ENCODE results near the gene SLC6A3.
A peak's percentile ranks its signal among the peaks of the same experiment; 100 is the strongest.
"Not testable (repeated sequence)": the region's sequence is repeated elsewhere in the genome, so short reads cannot be mapped to it uniquely, and the experiment has no call there.

Gene SLC6A3

DNA sequence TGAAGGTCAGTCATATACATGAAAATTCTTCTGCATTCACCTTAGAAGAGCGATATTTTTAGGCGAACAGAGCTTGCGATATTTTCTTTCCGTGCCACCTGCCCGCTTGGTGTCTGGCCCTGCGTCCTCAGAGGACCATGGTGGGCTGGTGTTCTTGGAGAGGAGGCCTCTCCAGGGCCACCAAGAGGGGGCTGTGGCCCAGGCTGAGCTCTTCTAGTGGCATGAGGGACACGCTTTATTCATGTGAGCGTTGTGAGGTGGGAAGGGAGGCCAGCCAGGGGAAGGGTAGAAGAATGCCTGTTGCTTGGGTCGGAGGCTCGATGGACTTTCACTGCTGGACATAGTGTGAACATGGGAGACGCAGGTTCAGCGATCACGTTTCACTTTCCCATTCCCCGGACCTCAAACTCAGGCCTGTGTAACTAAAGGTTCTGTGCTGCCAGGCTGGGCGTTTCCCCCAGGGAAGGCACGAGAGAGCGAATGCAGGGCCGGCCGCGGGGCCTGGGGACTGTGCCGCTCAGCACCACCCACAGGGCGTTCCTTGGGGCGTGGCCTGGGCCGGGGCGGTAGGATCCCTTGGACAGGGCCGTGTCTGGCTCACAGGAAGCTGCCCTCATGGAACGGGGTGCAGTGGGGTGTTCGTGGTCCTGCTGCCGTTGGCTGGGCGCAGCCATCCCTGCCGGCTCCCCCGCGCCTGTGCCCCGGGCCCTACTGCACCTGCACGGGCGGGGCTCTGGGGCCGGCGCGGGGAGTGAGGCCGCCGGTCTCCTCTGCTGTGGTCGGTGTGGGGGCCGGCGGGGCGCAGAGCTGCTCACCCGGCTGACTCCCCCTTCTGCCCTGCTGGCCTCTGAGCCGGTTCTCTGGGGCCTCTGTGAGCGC lies 59.6 kb downstream of the SLC6A3 start:
- DNase-seq = peak; percentile 56

- DNase-seq = no peak
Observed at GRCh38 chr5:1384521-1384920, 60.7 kb downstream of the SLC6A3 start.

- no peak for DNase-seq
Observed at GRCh38 chr5:1383886-1384401, 61.3 kb downstream of the SLC6A3 start.

DNA sequence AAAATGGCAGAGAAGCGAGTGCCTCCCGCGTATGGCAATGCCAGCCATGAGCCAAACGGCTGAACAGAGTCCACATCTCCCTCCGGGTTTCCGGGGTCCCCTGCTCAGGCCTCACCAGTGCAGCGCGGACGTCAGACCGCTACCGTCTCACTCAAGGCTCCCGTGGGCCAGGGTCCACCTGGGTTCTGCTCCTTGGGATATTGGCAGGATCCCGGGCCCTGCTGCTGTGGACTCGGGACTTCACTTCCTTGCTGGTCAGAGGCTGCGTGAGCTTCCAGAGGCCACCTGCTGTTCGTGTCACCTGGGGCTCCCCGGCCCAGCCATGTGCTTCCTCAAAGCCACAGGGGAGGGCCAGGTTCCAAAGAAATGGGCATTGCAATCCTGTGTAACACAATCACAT lies 61.9 kb downstream of the SLC6A3 start:
- no peak for DNase-seq

GRCh38 chr5:1382248-1382700 lies 63.0 kb downstream of the SLC6A3 start:
- DNase-seq = no peak

DNA sequence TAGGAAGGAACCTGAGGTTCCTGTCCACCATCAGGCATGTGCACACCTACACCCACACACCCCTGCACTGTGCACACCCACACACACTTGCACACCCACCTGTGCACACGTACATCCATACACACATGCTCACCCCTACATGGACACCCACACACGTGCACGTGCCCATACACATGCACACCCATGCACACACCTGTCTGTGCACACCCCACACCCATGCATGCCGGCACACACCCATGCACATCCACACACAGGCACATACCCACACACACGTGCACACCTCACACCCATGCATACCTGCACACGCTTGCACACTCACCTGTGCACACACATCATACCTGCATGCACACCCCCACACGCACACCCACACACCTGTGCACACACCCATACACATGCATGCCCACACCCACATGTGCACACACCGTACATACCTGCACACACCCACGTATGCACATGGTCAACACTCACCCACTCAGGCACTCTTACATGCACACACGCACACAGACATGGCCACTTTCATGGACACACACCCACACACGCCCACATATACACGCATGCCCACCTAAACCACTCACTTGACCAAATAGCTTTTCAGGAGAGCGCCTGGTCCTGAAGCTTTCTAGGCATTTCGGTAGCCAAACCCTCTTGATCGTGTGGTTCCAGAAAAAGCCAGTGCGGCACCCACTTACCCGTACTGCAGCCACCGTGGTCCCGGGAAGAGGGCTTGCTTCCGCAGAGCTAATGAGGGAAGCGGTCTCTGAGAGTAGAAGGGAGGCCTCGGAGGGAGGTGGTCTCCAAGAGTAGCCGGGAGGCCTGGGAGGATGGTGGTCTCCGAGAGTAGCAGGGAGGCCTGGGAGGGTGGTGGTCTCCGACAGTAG lies 63.6 kb downstream of the SLC6A3 start:
- no peak for DNase-seq

DNA sequence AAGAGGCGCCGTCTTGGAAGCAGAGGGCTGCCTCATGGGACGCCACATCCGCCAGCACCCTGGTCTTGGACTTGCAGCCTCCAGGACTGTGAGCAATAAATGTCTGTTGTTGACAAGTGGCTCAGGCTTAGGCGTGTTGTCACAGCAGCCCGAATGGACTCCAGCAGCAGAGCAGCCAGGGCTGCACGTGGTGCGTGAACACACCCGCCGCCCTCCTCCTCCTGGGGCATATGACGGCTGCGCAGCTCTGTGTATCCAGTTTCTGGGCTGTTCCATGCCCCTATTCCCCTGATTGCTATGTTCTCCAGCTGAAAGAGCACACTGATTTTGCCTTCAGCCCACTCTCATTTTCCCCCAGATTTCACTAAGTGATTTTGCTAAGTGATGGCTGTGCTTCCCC lies 64.3 kb downstream of the SLC6A3 start:
- no peak for DNase-seq

- DNase-seq = peak; percentile 27
Observed at GRCh38 chr5:1380011-1380817, 65.0 kb downstream of the SLC6A3 start.

DNA sequence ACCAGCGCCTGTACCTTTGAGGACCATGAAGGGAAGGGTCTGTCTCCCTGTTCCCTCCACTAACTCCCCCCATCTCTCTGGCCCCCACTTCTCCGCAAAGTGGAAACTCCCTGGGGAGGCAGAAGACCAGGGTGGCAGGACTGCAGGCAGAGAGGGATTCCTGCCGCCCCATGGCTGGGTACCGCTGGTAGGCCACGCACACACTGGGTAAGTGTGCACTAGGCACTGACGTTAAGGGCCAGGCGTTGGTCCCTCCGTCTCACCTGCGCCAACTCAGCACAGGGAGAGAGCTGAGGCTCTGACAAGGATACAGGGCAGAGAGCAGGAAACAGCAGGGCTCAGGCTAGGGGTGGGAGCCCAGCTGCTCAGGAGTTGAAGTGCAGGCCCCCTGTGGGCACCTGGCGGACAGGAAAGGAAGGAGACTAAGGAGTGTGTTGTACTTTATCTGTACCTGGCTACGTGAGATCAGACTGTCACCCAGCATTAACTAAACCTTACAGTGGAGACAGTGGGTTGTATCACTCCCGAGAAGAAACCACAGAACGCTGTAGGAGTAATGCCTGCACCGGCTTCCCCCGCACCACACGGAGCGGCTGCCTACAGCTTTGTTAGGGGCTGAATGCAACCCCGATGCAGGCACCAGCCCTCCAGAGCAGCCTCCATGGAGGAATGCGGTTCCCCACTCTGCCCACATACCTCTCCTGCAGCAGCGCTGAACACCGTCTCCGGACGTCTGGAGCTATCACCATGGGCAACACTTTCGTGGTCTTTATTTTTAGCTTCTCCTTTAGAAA lies 66.2 kb downstream of the SLC6A3 start:
- DNase-seq = no peak

GRCh38 chr5:1378096-1378495 lies 67.1 kb downstream of the SLC6A3 start:
- no peak for DNase-seq

DNA sequence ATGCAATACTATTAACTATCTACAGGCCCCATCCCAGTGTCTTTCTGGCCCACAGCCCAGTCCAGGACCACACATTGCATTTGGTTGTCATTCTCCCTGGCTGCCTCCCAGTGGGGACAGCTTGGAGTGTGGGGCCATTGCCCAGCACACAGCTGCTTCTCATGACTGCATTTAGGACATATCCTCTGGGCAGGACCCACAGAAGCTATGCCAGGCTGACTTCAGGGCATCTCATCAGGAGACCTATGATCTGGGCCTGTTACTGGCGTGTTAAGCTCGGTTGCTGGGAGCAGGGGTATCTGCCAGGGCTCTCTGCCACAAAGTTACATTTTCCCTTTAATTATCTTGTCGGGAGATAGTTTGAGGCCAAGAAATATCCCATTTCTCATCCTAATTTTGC lies 68.3 kb downstream of the SLC6A3 start:
- no peak for DNase-seq

DNA sequence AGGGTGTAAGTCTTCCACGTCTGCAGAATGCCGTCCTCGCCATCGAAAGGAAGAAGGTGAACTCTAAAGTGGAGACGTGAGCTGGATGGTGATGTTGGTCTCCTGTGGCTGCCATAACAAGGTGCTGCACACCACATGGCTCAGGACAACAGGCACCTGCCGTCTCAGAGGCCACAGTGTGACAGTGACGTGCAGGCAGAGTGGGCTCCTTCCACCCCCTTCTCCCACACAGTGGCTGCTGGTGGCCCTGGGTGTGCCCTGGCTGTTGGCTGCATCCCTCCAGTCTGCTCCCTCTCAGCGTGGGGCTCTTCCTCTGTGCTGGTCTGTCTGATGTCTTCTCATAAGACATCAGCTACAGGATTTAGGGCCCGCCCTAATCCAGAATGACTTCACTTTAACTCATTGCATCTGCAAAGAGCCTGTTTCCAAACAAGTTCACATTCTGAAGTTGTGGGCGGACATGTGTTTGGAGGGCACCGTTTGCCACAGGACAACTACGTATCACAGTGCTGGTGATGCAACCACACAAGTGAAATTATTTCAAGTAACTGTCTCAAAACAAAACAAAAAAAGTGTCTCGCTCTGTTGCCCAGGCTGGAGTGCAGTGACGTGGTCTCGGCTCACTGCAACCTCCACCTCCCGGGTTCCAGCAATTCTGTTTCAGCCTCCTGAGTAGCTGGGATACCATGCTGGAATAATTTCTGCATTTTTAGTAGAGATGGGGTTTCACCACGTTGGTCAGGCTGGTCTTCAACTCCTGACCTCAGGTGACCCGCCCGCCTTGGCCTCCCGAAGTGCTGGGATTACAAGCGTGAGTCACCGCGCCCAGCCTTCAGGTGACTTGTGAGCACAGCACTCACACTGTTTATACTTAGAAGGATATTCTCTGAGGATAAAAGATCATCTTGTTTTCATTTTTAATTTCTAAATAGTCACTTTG lies 69.1 kb downstream of the SLC6A3 start:
- no peak for DNase-seq

GRCh38 chr5:1374679-1375055 lies 70.6 kb downstream of the SLC6A3 start:
- DNase-seq = no peak

GRCh38 chr5:1374030-1374678 lies 71.1 kb downstream of the SLC6A3 start:
- no peak for DNase-seq

- not testable (repeated sequence) for DNase-seq
Observed at GRCh38 chr5:1371972-1372342, 73.3 kb downstream of the SLC6A3 start.

- DNase-seq = no peak
Observed at GRCh38 chr5:1371218-1371971, 73.8 kb downstream of the SLC6A3 start.

DNA sequence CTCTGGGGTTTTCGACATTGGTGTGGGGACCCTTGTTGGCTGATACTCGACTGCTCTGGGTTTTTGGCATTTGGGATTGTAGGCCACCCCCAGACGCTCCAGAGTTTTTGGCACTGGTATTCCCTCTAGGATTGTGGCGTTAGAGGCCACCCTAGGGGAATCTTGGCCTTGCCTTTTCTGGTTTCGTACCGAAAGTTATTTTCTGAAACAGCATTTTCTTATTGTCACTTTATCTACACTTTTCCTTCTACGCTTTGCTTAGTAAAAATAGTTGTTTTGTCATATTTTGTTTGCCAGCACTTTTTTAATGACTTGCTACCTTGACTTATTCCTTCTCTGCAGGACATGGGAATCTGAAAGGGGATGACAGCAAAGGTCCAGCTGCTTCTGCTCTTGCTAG lies 75.2 kb downstream of the SLC6A3 start:
- no peak for DNase-seq

- no peak for DNase-seq
Observed at GRCh38 chr5:1368756-1369155, 76.5 kb downstream of the SLC6A3 start.

- no peak for DNase-seq
Observed at GRCh38 chr5:1368236-1368635, 77.0 kb downstream of the SLC6A3 start.

DNA sequence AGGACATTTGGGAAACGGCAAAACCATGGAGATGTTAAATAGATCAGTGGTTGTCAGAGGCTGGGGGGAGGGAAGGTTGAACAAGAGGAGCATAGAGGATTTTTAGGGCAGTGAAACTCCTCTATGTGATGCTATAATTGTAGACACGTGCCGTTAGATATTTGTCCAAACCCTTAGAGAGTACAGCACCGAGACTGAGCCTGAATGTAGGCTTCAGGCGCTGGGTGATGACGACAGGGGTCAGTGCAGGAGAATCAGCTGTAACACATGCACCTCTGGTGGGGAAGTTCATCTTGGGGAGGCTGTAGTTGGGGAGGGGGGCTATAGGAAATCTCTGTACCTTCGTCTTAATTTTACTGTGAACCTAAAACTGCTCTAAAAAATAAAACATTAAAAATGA lies 78.1 kb downstream of the SLC6A3 start:
- no peak for DNase-seq
